Measurements from ENCODE around the gene SDC1.

The SDC1 gene

DNA sequence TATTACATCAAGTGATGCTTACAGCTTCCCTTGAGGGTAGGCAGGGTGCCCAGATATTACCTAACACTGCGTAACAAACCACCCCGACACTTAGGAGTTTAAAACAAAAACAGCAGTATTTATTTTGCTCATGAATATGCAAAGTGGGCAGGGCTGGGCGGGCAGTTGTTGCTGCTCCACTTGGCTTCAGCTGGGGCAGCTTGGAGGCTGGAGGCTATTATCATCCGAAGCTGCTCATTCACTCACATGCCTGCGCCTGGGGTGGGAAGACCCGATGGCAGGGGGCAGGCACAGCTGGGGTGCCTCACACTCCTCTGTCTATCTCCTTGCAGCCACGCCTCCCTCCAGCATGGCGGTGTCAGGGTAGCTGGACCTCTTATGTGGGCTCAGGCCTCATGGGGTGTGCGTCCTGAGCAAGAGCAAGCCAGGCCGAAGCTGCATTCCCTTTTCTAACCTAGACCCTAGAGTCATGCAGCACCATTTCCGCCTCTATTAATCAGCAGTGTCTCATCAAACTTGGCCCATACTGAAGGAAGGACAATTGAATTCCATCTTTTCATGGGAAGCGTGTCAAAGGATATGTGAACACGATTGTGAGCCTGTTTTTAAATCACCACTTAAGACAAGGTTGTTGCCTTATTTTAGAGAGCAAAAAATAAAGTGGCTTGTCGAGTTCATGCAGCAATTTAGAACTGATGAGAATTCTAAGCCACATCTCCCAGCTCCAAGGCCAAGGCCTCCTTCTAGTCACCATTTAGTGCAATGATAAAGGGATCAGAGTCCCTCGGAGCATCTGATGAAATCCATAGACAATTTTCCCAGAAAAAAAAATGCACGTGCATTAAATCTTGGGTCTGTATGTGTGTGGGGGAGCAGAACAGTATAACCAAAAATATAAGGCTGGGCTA, 54.9 kb downstream of the SDC1 start:
- no peak for DNase-seq (ENCODE audit: low spot score)

DNA sequence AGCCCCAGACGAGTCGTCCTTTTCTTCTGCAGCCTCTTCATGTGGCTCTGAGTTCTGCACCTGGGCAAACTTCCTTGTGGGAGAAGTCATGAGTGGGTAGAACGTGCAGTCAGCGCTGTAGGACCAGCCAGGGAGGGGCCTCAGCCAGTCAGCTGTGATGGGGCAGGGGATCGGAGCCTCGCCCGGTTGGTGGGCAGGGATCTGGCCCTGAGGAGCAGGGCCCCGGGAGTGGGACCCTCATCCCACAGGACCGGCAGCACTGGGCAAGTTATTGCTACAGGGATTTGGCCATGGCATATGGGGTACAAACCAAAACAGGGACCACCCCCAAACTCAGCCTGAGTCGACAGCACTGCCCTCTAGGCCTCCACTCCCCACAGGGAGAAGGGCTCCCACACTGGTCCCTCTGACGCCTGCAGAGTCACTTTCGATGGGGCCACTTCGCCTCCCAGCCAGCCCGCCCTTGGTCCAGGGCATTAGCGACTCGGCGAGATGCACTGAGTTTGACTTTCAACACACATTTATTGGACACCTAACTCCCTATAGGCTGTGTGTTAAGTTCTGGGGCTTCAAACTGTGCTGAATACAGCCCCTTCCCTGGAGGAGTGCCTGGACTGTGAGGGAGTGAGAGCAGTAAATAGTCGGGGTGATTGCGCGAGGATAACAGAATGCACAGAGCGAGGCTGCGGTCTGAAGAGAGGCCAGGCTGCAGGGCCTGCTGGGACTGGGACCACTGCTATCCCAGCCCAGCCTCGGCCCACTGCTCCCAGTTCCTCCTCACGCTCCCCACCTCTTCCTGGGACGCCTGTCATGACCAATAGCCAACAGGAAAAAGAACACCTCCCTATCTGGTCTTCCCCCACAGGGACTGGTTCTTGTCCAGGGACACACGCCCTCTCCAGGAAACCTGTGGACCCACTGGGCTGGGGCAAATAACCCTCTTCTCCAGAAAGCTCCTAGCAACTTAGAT, 55.9 kb downstream of the SDC1 start:
- DNase-seq (ENCODE audit: low spot score) = no peak

DNA sequence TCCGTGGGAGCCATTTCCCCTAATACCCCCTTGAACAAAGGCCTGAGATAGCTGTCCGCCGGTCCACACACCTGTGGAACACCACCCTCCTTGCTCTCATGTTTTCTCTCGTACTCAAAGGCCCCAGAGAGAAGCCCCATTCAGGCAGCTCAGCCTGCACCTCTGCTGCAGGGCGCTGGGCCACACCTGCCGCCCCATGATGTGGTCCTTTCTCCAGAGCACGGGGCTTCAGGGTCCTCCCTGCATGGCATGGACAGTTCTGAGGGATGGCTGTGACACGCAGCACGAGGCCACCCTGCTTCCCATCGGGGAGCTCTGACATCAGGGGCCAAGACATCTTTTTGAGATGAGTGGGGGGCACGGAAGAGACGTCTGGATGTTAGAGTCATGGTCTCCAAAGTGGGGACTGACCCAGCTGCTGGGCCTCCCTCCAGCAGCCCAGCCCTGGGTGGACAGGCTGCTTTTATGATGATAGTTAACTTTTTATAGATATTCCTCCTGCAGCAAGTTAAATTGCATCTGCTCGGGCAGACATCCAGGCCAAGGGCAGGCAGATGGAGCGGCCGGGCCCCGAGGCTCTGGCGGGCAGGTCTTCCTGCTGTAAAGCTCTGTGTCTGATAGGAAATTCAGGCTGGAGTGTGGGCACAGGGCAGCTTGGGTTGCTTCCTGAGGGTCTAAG, 56.7 kb downstream of the SDC1 start:
- DNase-seq (ENCODE audit: low spot score) = no peak

DNA sequence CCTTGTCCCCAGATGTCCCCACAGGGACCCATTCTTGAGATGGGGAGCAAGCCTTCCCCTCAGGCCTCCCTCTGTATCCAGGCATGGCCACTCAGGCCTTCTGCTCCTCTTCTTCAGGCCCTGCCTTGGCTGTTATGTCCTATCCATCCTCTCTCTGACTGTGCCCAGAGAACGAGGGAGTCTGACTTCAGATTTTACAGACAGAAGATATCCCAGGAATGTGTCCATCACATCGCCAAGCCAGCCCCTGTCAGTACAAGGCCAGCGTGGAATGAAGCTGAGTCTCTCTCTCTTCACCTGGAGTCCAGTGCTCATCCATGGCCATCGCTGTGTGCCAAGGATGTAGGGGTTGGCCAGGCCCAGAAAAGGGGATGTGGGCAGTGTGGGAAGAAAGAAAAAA, 57.6 kb downstream of the SDC1 start:
- DNase-seq (ENCODE audit: low spot score) = no peak

DNA sequence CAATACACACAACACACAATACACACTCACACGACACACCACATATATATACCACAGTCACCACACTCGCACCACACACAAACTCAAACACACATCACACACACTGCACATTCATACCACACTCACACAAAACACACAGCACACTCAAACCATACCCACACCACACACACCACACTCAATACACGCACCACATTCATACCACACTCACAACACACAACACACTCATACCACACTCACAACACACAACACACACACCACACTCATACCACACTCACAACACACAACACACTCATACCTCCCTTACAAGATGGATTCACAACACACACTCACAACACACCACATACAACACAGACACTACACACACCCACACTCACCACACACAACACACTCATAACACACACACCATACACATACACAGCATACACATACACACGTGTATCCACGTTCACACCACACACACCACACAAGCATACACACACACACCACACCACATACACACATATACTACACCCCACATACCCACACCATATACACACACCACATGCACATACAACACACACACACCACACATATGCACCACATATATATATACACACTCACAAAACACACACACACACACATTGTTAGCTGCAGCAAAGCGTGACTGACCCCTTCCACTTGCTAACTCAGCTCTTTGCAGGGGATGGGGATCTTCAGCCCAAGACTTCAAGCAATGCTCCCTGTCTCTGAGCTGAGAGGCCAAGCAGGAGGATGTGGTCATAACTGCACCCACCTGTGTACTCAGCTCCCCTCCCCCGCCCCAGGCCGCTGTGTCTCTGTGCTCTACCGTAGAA, 59.0 kb downstream of the SDC1 start:
- no peak for DNase-seq (ENCODE audit: low spot score)

DNA sequence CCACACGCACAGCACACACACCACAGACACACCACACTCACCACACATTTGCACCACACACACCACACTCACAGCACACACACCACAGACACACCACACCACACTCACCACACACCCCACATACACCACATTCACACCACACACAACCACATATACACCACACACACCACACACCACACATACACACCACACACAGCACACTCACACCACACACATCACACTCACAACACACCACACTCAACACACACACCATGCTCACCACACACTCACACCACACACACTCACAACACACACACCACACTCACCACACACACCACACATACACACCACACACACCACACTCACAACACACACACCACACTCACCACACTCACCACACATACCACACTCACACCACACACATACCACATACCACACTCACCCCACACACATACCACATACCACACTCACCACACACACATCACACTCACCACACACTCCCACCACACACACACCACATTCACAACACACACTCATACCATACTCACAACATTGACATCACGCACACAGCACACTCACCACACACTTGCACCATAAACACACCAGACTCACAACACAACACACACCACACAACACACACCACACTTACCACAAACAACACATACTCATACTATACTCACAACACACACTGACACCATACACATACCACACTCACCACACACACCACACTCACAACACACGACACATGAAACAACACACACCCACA, 60.0 kb downstream of the SDC1 start:
- no peak for DNase-seq (ENCODE audit: low spot score)

DNA sequence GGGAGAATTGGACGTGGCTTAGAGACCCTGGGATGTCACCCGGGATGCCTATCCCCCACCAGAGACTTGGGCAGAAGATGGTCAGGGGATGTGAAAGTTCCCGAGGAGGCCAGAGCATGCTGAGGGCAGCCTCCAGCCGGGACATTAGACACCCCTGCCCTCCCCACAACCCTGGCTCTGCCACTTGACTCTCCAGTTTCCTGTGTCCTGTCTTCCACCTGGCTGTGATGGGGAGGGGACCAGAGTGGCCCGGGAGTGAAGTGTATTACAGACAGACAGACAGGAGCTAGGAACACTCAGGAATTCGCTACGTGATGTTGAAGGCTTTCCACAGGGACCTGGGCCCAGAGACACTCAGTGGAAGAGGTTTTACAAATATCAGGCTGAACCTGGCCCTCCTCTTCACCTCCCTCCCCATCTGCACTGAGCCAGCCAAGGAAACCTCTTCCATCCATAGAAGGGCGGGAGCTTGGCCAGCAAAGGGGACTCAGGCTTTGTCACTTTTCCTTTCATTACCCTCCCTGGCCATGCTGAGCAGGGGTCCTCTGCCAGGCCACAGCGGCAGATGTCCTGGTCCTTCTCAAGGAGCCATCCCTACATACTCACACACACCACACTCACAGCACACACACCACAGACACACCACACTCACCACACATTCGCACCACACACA, 60.7 kb downstream of the SDC1 start:
- DNase-seq (ENCODE audit: low spot score) = no peak

DNA sequence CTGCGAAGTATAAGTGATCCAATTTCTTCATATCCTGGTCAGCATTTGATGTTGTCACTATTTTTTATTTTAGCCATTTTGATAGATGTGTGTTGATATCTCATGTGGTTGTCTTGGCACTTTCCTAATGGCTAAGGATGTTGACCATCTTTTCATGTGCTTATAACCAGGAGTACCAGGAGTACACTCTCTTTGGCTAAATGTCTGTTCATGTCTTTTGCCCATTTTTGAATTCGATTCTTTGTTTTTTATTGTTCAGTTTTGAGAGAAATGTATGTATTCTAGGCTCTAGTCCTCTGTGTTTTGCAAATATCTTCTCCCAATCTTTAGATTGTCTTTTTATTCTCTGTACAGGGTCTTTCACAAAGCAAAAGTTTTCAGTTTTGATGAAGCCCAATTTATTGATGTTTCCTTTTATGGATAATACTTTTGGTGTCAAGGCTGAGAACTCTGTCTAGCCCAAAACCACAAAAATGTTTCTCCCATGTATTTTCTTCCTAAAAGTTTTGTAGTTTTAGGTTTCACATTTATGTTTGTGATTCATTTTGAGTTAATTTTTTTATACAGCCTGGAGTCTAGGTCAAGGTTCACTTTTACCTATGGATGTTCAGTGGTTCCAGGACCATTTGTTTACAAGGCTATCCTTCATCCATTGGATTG, 65.4 kb downstream of the SDC1 start:
- DNase-seq (ENCODE audit: low spot score) = no peak

DNA sequence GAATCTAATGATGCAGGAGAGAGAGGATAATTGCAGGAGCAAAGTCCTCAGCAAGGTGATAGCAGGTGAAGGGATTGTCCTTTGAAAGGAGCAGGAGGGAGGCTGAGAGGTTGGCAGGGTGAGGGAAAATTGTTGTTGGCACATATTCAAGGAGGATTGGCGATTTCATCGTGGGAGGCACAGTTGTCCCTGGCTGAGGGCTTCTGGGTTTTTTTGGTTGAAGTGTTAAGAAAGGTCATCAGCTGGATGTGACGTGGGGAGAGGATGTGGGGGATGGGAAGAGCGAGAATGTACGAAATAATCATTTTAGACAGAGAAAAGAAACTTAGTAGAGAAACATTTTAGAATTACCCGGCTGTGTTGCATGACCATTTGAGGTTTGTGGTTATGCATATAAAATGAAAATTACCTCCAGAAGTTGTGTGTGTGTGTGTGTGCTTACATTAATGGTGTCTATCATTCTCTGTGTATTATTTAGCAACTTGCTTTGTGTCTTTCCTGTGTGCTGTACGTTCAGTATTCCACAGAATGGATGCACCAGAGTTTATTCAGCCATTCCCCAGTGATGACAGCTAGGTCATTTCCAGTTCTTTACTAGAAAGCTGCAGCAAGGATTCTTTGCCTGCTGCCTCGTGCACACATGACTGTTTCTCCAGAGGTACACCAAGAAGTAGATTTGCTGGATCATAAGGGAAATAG, 67.6 kb downstream of the SDC1 start:
- no peak for DNase-seq (ENCODE audit: low spot score)

DNA sequence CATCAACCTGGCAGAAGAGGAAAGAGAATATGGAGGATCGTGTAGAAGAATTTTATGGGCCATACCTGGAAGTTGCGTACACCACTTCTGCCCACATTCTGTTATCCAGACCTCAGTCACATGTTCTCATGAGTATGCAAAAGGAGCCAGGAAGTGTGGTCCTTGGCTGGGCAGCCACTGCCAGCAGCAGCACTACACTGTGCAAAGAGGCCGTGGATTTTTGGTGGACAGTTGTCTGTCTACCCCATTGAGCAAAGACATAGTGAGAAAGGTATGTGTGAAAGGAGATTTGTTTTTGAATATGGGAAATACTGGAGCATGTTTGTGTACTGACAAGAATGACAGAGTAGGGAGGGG, 68.1 kb downstream of the SDC1 start:
- no peak for DNase-seq (ENCODE audit: low spot score)

DNA sequence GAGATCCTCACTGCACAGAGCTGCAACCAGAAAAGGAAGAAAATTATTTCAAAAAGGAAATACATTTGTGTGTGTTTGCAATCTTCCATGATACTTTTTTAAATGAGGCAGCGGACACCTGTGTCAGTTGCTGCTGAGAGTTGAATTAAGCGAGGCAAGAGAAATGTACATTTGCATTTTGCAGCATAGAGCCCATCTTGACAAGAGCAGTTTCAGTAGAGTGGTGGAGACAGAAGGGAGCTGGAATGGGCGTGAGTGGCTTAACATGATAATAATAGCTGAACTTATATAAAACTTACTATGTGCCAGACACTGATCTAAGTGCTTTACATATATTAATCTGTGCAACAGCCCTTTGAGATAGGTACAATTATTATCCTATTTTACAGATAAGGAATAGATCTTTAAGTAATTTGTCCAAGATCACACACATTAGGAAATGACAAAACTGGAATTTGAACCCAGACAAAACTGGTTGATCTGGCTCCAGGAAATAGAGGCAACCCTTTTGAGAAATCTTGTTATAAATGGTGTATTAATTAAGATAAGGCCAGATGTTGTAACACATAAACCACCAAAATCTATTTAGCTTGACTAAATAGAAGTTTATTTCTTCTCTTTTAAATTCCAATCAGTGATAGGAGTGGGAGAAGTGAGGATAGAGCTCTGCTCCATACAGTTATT, 68.7 kb downstream of the SDC1 start:
- no peak for DNase-seq (ENCODE audit: low spot score)

DNA sequence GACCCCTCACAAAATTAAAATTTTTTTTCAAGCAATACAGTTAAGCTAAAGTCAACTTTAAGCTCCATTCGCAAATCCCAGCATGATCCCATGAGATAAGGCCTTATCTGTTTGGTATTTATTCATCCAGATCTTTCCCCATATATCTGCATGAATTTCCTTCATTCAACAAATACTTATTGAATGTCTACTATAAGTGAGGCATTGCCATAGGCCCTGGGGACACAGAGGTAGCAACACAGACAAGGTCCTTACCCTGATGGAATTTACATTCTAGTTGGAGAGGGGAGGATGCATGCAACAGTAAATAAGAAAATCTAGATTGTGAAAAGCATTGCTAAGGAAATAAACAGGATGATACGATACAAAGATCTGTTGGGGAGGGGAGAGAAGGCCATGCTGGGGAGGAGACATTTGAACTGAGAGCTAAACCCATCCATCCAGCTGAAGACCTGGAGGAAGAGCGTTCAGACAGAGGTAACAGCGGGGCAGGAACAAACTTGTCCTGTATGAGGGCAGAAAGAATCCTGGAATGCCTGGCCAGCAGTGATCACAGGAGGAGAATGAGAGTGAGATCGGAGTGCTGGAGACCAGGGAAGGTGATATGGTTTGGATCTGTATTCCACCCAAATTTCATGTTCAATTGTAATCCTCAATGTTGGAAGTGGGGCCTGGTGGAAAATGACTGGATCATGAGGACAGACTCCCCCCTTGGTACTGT, 71.6 kb downstream of the SDC1 start:
- DNase-seq (ENCODE audit: low spot score) = no peak

DNA sequence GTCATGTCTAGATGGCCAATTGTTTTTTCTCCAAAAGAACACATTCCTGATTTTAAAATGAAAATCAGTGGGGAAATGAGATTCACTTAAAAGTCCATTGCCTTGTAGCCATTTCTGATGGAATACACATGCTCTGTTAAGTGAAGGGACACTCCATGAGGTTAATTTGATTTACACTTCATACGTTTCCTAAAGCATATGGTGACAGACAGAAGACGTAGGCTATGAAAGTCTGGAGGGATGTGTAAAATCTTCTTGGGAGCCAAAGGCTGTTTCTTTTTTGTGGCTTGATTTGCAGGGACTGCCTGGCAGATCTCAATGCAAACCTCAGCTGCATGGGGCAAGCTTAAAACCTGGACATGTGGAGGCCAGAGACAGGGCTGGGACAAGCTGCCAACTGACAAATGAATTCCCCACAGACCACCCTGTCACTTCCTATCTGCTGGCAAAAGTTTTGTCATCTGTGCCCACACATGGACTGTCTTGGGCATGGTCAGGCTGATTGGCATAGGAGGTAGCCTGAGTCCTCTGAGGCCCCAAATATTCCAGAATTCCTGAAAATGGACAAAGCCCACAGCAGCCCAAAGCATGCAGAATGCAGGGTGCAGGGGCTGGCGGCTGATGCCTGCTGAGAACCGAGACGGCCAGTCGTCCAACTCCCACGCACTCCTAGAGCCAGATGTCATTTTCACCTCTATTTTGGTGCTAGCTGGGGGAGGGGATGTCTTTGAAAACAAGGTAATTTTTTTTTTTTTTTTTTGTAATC, 73.9 kb downstream of the SDC1 start:
- no peak for DNase-seq (ENCODE audit: low spot score)
